H9 (cell line): ENCODE data around the gene SH3RF3. TPM values are rescaled to one million over a fixed set of nuclear protein-coding genes. Genes with fewer than 3 reads are reported as not detected.

Experiments
- DNase-seq: peaks from one replicate; pipeline ENCODE4 v3.0.0-alpha.2; 2017
- H2AFZ ChIP-seq: one replicate; pipeline ENCODE4 v1.6.1; 2013; ENCODE audit warnings: mild to moderate bottlenecking, low read length, control low read depth, moderate library complexity
- H2AK5ac ChIP-seq: 2 replicates; pipeline ENCODE4 v1.6.1; 2013; ENCODE audit warnings: low read length, control low read depth, mixed read lengths; ENCODE audit not compliant: insufficient read length
- H2BK120ac ChIP-seq: one replicate; pipeline ENCODE4 v1.6.1; 2013; ENCODE audit warnings: low read depth, mild to moderate bottlenecking, low read length, control low read depth, inconsistent platforms; ENCODE audit not compliant: poor library complexity, severe bottlenecking
- H2BK12ac ChIP-seq: 2 replicates; pipeline ENCODE4 v1.6.1; 2013; ENCODE audit warnings: low read length, control low read depth, mixed read lengths, low read depth; ENCODE audit not compliant: insufficient read length
- H2BK15ac ChIP-seq: 2 replicates; pipeline ENCODE4 v1.6.1; 2013; ENCODE audit warnings: low read depth, low read length, control low read depth
- H2BK20ac ChIP-seq: one replicate; pipeline ENCODE4 v1.6.1; 2013; ENCODE audit warnings: low read depth, mild to moderate bottlenecking, low read length, control low read depth, inconsistent platforms; ENCODE audit not compliant: poor library complexity, severe bottlenecking
- H2BK5ac ChIP-seq: 2 replicates; pipeline ENCODE4 v1.6.1; 2013; ENCODE audit warnings: low read length, control low read depth, mixed read lengths; ENCODE audit not compliant: insufficient read length
- H3K14ac ChIP-seq: 2 replicates; pipeline ENCODE4 v1.6.1; 2013; ENCODE audit warnings: low read length, control low read depth; ENCODE audit not compliant: insufficient read depth
- H3K18ac ChIP-seq: 2 replicates; pipeline ENCODE4 v1.6.1; 2013; ENCODE audit warnings: low read depth, mild to moderate bottlenecking, mixed read lengths, low read length, control low read depth; ENCODE audit not compliant: insufficient read length
- H3K23ac ChIP-seq: 2 replicates; pipeline ENCODE4 v1.6.1; 2013; ENCODE audit warnings: low read length, control low read depth, mixed read lengths, low read depth; ENCODE audit not compliant: insufficient read length
- H3K23me2 ChIP-seq: 2 replicates; pipeline ENCODE4 v1.6.1; 2013; ENCODE audit warnings: low read depth, mild to moderate bottlenecking, mixed read lengths, low read length, control low read depth; ENCODE audit not compliant: insufficient read length, poor library complexity, severe bottlenecking
- H3K27ac ChIP-seq: 2 replicates; pipeline ENCODE4 v1.5.1; 2013; ENCODE audit warnings: low read length, control low read depth, mixed read lengths, low read depth; ENCODE audit not compliant: insufficient read length
- H3K27me3 ChIP-seq: 2 replicates; pipeline ENCODE4 v1.6.1; 2013; ENCODE audit warnings: low read length, control low read depth, inconsistent platforms; ENCODE audit not compliant: insufficient read depth
- H3K4ac ChIP-seq: 2 replicates; pipeline ENCODE4 v1.6.1; 2013; ENCODE audit warnings: low read depth, mild to moderate bottlenecking, control low read depth, inconsistent platforms, low read length, moderate library complexity
- H3K4me1 ChIP-seq: 2 replicates; pipeline ENCODE4 v1.6.1; 2013; ENCODE audit warnings: low read length, control low read depth, inconsistent platforms; ENCODE audit not compliant: insufficient read depth
- H3K4me2 ChIP-seq: 2 replicates; pipeline ENCODE4 v1.6.1; 2013; ENCODE audit warnings: low read length, control low read depth, mixed read lengths; ENCODE audit not compliant: insufficient read length, insufficient read depth
- H3K56ac ChIP-seq: 2 replicates; pipeline ENCODE4 v1.6.1; 2013; ENCODE audit warnings: low read depth, mild to moderate bottlenecking, mixed read lengths, low read length, control low read depth; ENCODE audit not compliant: insufficient read length
- H3K79me1 ChIP-seq: 2 replicates; pipeline ENCODE4 v1.6.1; 2013; ENCODE audit warnings: low read depth, mild to moderate bottlenecking, moderate library complexity, low read length, control low read depth, inconsistent platforms; ENCODE audit not compliant: insufficient read depth, poor library complexity, severe bottlenecking
- H3K79me2 ChIP-seq: 2 replicates; pipeline ENCODE4 v1.6.1; 2013; ENCODE audit warnings: low read length, control low read depth, inconsistent platforms; ENCODE audit not compliant: insufficient read depth
- H3K9ac ChIP-seq: 2 replicates; pipeline ENCODE4 v1.6.1; 2013; ENCODE audit warnings: low read length, control low read depth, mixed read lengths; ENCODE audit not compliant: insufficient read length; ENCODE audit errors: extremely low read depth
- H3K9me3 ChIP-seq: one replicate; pipeline ENCODE4 v1.6.1; 2013; ENCODE audit warnings: low read depth, low read length, inconsistent platforms; ENCODE audit not compliant: control insufficient read depth
- H3T11ph ChIP-seq: one replicate; pipeline ENCODE4 v1.6.1; 2013; ENCODE audit warnings: mild to moderate bottlenecking, low read length, control low read depth, inconsistent platforms
- H4K20me1 ChIP-seq: one replicate; pipeline ENCODE4 v1.6.1; 2013; ENCODE audit not compliant: control insufficient read depth, insufficient read length, insufficient read depth
- H4K5ac ChIP-seq: 2 replicates; pipeline ENCODE4 v1.6.1; 2013; ENCODE audit warnings: low read depth, mild to moderate bottlenecking, mixed read lengths, low read length, control low read depth; ENCODE audit not compliant: insufficient read length
- H4K8ac ChIP-seq: replicated peaks from 2 replicates; pipeline ENCODE4 v1.6.1; 2013; ENCODE audit warnings: low read length, control low read depth, mixed read lengths, low read depth; ENCODE audit not compliant: insufficient read length
- H4K91ac ChIP-seq: 2 replicates; pipeline ENCODE4 v1.6.1; 2013; ENCODE audit warnings: low read depth, mild to moderate bottlenecking, moderate library complexity, mixed read lengths, low read length, control low read depth; ENCODE audit not compliant: insufficient read length
- H3K27ac Mint-ChIP-seq, 3 experiments: 2 replicates in 2 of 3; 3 replicates in 1 of 3; pipeline ENCODE4 v1.8.0; 2020 to 2021; ENCODE audit warnings: mixed read lengths in 3 of 3, mild to moderate bottlenecking in 1 of 3, moderate library complexity in 1 of 3
- H3K27me3 Mint-ChIP-seq: 2 replicates; pipeline ENCODE4 v1.8.0; 2021; ENCODE audit warnings: low read depth, mild to moderate bottlenecking, moderate library complexity, mixed read lengths
- H3K36me3 Mint-ChIP-seq, 3 experiments: 2 replicates in 2 of 3; 3 replicates in 1 of 3; pipeline ENCODE4 v1.8.0; 2020 to 2021; ENCODE audit warnings: low read depth in 3 of 3, mixed read lengths in 3 of 3; ENCODE audit not compliant: insufficient read depth in 1 of 3
- H3K4me1 Mint-ChIP-seq, 2 experiments: 2 replicates each; pipeline ENCODE4 v1.8.0; 2020; ENCODE audit warnings: mixed read lengths in 2 of 2
- H3K4me3 Mint-ChIP-seq, 2 experiments: 2 replicates in 1 of 2; 3 replicates in 1 of 2; pipeline ENCODE4 v1.8.0; 2020 to 2021; ENCODE audit warnings: mild to moderate bottlenecking in 2 of 2, mixed read lengths in 2 of 2, moderate library complexity in 1 of 2
- H3K9me3 Mint-ChIP-seq, 2 experiments: 2 replicates in 1 of 2; 3 replicates in 1 of 2; pipeline ENCODE4 v1.8.0; 2020; ENCODE audit warnings: mild to moderate bottlenecking in 2 of 2, mixed read lengths in 2 of 2, moderate library complexity in 1 of 2
- WGBS: extraction: QIAGEN DNeasy Blood & Tissue Kit; methylation state at CpG from one replicate; pipeline ENCODE4 v1.1.7; 2013; ENCODE audit warnings: missing lambda C conversion rate, low lambda C conversion rate, mixed read lengths; ENCODE audit not compliant: insufficient read length; ENCODE audit errors: extremely low coverage; 5-methylcytosine and 5-hydroxymethylcytosine counted together
- total RNA-seq: library from RNA; stranded (reverse); gene quantifications from 2 replicates; pipeline ENCODE4 v1.2.1, GENCODE V29; 2021
- TF ChIP-seq, protein P1 (sequence below): fragments of 200-600 bp; sonication (generic); conservative IDR thresholded peaks from 3 replicates; pipeline ENCODE4 v1.8.0; 2021; ENCODE audit warnings: antibody characterized with exemption, mild to moderate bottlenecking

SH3RF3 gene
- total RNA-seq, 1 experiment from 2014 or later: 0.46 TPM

DNA sequence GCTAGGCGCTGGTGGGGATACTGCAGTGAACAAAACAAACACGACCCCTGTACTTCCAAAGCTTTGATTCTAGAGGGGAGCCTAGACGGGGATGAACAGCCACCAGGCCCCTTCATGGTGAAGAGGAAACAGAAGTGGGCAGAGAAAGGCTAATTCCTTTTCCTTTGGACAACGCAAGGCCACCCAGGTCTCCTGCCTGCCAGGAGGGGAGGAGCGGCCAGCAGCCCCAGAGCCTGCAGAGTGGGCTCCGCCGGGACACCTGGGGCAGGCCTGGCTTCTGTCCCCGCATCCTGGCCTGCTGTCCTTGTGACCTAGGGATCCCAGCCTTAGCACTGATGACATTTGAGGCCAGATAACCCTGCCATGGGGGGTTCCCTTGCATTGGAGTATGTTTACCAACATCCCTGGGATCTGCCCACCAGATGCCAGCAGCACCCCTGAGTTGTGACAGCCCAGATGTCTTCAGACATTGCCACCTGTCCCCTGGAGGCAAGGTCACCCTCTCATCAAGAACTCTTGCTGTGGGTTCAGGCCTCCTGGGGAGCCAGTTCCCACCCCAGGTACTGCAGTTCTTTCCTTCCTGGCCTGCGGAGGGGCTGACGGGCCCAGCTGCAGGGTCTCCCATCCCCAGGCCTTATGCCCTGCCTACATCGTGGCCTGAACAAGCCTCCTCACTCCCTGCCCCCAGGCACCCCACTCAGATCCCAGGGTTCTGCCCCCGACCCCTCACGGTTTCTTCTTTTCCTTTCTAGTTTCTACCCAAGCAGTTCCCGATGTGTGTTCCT is 359.1 kb downstream of the SH3RF3 start:
- Histone ChIP-seq H2BK15ac (no peak overlapping the region), H3K23ac (no peak overlapping the region), H3K4me1 (no peaks in the 10 kb centered on the region), H4K91ac (no peak overlapping the region), H3K9me3 (no peaks in the 10 kb centered on the region), H4K8ac (no peak overlapping the region), H2AK5ac (no peak overlapping the region), H3K27me3 (no peaks in the 10 kb centered on the region), H3K9ac (no peak overlapping the region), H4K20me1 (no peaks in the 10 kb centered on the region), H4K5ac (no peak overlapping the region), H3K18ac (no peak overlapping the region), H2BK20ac (no peak overlapping the region), H3K4ac (no peak overlapping the region), H3K14ac (peak overlapping the region; percentile 28; the same call in 1 of the 2 replicates), H2AFZ (no peak overlapping the region), H3T11ph (no peak overlapping the region), H3K79me1 (no peaks in the 10 kb centered on the region), H3K4me2 (no peak overlapping the region), H2BK120ac (no peak overlapping the region), H3K27ac (no peak overlapping the region), H3K23me2 (no peaks in the 10 kb centered on the region), H2BK5ac (no peak overlapping the region), H2BK12ac (no peak overlapping the region), H3K56ac (no peak overlapping the region), H3K79me2 (no peaks in the 10 kb centered on the region)
- TF ChIP-seq, protein P1, sequence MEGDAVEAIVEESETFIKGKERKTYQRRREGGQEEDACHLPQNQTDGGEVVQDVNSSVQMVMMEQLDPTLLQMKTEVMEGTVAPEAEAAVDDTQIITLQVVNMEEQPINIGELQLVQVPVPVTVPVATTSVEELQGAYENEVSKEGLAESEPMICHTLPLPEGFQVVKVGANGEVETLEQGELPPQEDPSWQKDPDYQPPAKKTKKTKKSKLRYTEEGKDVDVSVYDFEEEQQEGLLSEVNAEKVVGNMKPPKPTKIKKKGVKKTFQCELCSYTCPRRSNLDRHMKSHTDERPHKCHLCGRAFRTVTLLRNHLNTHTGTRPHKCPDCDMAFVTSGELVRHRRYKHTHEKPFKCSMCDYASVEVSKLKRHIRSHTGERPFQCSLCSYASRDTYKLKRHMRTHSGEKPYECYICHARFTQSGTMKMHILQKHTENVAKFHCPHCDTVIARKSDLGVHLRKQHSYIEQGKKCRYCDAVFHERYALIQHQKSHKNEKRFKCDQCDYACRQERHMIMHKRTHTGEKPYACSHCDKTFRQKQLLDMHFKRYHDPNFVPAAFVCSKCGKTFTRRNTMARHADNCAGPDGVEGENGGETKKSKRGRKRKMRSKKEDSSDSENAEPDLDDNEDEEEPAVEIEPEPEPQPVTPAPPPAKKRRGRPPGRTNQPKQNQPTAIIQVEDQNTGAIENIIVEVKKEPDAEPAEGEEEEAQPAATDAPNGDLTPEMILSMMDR: no peak
- no peaks in the 10 kb centered on the region for H3K4me1 Mint-ChIP-seq
- H3K36me3 Mint-ChIP-seq: no peaks in the 10 kb centered on the region
- H3K4me3 Mint-ChIP-seq: no peak overlapping the region
- no peaks in the 10 kb centered on the region for H3K9me3 Mint-ChIP-seq
- no peak for DNase-seq
- H3K27me3 Mint-ChIP-seq: no peaks in the 10 kb centered on the region; the same call in 1 of the 2 replicates
- peak overlapping the region in 1 of 3 experiments; percentile 15; a peak in 1 of 7 replicates for H3K27ac Mint-ChIP-seq
- WGBS: no CpG with 5 or more reads among the region's 14 CpGs
